ENCODE results near the gene STMN1.

STMN1 gene

GRCh38 chr1:25867210-25867991 lies 38.8 kb downstream of the STMN1 start:
- no peak for DNase-seq

- DNase-seq, result no peak
Observed at GRCh38 chr1:25866288-25866687, 39.9 kb downstream of the STMN1 start.

- DNase-seq, result no peak
Observed at GRCh38 chr1:25864434-25864833, 41.8 kb downstream of the STMN1 start.

GRCh38 chr1:25863486-25864262 lies 42.5 kb downstream of the STMN1 start:
- DNase-seq, result no peak

- DNase-seq, result no peak
Observed at GRCh38 chr1:25862785-25863485, 43.3 kb downstream of the STMN1 start.

GRCh38 chr1:25861316-25862286 lies 44.6 kb downstream of the STMN1 start:
- no peak for DNase-seq

GRCh38 chr1:25858906-25859789 lies 47.1 kb downstream of the STMN1 start, which contains the start of gene AUNIP:
Gene AUNIP (minus strand): TSS chr1:25859457. CDS start chr1:25859357, 100 bp downstream.
- peak; percentile 87 for DNase-seq

GRCh38 chr1:25858494-25858893 lies 47.7 kb downstream of the STMN1 start:
- DNase-seq, result no peak

- DNase-seq, result no peak
Observed at GRCh38 chr1:25856856-25857255, 49.4 kb downstream of the STMN1 start.

GRCh38 chr1:25854554-25854953 lies 51.7 kb downstream of the STMN1 start:
- DNase-seq, result no peak
